ENCODE measurements around the gene DND1. TPM values are rescaled to one million over a fixed set of nuclear protein-coding genes. Genes with fewer than 3 reads are reported as not detected.
"Not testable (repeated sequence)": the region's sequence is repeated elsewhere in the genome, so short reads cannot be mapped to it uniquely, and the experiment has no call there.

Gene DND1
- polyA plus RNA-seq (ENCODE audit: insufficient read length), result not detected

GRCh38 chr5:140673187-140673976, at the start of gene DND1:
TSS of gene DND1 (minus strand) at chr5:140673576. CDS start at chr5:140673542, 34 bp downstream.
- no peak for DNase-seq (ENCODE audit: low read depth)

DNA sequence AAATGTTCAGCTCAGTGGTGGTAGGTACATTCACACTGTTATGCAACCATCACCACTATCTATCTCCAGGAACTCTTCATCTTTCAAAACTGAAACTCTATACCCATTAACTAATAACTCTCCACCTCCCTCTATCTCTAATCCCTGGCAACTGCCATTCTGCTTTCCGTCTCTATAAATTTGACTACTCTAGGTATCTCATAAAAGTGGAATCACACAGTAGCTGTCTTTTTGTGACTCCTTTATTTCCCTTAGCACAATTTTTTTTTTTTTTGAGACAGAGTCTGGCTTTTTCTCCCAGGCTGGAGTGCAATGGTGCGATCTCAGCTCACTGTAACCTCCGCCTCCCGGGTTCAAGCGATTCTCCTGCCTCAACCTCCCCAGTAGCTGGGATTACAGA, 48.0 kb upstream of the DND1 start:
- DNase-seq (ENCODE audit: low read depth), result not testable (repeated sequence)

DNA sequence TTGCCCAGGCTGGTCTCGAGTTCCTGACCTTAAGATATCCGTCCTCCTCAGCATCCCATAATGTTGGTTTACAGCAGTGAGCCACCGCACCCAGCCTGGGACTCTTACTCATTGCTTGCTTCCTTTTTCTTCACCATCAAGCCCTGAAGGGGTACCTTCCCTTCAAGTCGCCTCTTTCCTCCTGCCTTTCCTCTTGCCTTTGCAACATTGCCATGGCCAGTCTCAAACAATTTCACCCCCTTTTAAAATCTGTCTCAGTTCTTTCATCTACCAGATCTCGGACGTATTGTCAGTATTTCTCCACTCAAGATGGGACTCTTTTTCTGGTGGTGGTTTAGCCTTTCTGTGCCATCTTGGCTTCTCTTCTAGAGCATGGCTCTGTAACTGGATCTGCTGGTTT, 47.4 kb upstream of the DND1 start:
- not testable (repeated sequence) for DNase-seq (ENCODE audit: low read depth)

DNA sequence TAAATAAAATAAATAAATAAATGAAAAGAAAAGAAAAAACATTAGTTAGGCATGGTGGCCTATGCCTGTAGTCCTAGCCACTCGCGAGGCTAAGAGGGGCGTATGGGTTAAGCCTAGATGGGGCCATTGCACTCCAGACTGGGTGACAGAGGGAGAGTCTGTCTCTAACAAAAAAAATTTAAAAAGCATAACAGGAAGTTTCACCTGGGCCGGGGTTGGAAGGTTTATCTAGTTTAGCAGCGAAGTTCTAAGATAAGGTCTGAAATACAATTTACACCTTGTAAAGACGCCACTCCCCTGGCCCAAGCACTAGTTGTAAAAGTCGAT, 44.9 kb upstream of the DND1 start:
- DNase-seq (ENCODE audit: low read depth), result no peak

GRCh38 chr5:140716238-140716637, 42.9 kb upstream of the DND1 start:
- DNase-seq (ENCODE audit: low read depth), result not testable (repeated sequence)

DNA sequence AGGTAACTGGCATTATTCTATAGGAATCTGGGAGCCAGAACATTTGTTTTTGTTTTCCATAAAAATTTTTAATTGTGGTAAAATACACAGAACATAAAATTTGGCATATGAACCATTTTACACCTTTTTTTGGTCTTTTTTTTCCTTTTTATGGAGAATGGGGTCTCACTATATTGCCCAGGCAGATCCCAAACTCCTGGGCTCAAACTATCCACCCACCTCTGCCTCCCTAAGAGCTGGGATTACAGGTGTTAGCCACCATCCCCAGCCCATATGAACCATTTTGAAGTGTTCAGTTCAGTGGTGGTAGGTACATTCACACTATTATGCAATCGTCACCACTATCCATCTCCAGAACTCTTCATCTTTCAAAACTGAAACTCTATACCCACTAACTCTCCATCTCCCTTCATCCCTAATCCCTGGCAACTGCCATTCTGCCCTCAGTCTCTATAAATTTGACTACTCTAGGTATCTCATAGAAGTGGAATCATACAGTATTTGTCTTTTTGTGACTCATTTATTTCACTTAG, 40.3 kb upstream of the DND1 start:
- no peak for DNase-seq (ENCODE audit: low read depth)

DNA sequence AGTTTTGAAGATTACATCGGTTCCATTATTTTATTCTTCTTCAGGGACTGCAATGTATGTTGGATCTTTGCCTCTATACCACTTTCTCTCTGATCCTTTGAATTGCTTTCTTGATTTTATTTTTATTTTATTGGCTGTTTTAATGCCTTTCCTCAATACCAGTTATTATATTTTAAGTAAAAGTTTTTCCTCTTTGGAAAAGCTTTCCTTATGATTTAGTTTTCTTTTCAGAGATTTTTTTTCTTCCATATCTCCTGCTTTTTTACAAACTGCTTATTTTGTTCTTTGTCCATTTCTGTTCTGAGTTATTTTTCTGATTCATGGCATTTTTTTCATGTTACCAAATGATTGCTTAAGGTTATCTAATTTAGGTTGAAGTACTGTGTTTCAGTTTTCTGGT, 38.4 kb upstream of the DND1 start:
- no peak for DNase-seq (ENCODE audit: low read depth)

- peak; percentile 60 for DNase-seq (ENCODE audit: low read depth)
These were observed 37.6 kb upstream of the DND1 start for GRCh38 chr5:140710899-140711552.

DNA sequence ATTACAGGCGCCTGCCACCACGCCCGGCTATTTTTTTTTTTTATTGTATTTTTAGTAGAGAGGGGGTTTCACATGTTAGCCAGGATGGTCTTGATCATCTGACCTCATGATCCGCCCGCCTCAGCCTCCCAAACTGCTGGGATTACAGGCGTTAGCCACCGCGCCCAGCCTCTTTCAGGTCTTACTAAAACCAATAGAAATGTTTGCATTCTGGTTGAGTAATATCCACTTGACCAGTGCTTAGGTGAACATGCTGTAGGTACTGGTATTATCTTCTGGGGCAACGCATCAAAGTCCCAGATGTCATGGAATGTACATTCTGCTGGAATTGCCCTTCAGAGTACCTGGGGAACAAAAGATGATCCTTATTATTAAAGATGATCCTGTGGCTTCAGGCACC, 35.4 kb upstream of the DND1 start:
- not testable (repeated sequence) for DNase-seq (ENCODE audit: low read depth)

- DNase-seq (ENCODE audit: low read depth), result no peak
These were observed 34.4 kb upstream of the DND1 start for GRCh38 chr5:140707812-140708211.

DNA sequence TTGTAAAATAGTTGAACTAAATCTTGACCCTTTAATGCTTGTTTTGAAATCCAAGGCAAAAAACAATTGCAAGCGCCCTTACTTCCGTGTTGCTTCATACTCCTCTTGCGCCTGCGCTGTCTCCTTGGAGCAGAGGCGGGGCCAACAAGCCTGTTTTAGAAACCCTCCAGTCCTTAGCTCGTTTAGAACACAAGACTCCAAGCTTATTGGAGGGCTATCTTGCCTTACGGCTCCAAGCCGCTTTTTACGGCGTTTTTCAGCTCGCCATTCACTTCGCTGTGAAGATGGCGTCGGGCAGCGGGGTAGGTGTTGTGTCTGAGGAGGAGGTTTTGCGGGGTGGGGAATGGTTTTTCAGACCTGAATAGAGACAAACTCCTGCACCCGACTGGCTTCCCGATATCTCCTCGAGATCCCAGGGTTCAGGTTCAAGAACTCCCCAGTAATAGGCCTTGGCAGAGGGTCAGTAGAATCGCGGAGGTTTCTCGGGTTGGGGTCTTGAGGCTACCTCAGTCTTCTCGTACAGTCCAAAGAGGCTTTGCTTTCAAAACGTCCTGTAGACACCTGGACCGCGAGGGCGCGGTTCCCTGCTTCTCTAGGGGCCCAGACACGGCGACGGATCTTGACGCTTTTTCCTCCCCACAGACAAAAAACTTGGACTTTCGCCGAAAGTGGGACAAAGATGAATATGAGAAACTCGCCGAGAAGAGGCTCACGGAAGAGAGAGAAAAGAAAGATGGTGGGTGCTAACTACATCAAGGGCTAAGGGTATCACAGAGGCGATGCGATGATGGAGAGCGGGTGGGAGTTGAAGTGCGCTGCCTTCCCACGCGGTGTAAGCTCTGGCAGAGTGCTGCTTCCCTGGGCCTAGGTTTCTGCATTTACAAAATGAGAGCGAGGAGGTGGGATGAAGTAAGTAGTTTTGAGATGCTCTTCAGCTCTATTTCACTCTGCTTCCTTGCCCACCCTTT, 27.1 kb upstream of the DND1 start, which contains the start of gene ZMAT2:
Gene ZMAT2 (plus strand): TSS at position 271 of the 968 bp plus-strand sequence. CDS start 14 bp downstream, at position 285.
- peak; percentile 97 for DNase-seq (ENCODE audit: low read depth)

- no peak for DNase-seq (ENCODE audit: low read depth)
These were observed 23.6 kb upstream of the DND1 start for GRCh38 chr5:140696891-140697492.

DNA sequence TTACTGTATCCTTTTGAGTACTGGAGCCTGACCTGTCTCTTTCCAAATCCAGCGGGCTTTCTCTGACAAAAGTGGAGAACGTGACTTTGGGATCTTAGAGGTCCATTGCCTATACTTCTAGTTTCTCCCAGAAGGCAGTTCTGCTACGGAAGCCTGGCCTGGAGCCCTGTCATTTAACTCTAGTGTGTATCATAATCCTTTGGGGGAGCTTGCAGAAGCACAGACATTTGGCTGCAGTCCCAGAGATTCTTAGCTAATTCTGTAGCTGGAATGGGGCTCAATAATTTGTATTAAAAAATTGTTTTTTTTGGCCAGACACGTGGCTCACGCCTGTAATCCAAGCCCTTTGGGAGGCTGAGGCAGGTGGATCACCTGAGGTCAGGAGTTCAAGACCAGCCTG, 20.9 kb upstream of the DND1 start:
- no peak for DNase-seq (ENCODE audit: low read depth)

DNA sequence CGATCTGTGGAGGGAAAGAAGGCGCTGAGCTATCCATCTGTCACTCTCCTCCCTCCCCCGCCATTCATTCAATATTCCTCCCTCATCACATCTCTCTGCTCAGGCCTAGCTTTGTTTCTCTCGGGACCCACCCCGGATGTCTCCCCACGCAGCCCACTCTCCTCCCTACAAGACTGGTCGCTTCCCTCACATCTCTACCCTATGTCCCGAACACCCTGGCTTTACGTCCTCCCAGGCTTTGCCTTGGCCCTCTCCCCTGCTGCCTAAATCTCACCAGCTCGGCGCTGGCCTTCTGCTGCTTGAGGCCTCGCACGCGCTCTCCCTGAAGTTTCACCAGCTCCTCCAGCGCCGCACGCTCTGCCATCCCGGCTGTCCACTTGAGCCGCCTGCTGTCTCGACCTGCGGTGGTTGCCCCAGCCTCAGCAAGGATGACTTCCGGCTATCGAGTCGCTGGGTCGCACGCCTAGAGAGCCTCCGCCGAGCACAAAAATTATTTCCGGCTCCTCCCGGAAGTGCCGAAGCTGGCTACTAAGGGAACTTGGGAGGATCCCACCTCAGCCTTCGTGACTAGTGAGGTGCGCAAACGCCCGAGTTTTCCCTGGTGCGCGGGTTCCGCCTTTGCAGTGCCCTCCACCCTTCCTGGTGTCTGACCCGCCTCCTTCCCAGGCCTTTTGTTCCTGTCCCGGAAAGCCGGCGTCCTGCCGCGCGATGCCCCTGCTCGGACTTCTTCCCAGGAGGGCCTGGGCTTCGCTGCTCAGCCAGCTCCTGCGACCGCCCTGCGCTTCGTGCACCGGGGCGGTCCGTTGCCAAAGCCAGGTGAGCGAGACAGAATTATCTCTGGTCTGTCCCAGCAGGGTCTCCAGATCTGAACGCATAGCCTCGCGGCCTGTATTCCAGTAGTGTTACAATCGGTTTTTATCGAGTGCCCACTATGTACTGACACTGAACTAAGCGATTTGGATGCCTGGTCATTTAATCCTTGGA, 17.9 kb upstream of the DND1 start, which contains the start of the genes HARS1 and HARS2:
Gene HARS1 (minus strand): TSS at position 430 of the 984 bp plus-strand sequence. CDS start 66 bp downstream, at position 364.
Gene HARS2 (plus strand): TSS at position 515 of the 984 bp plus-strand sequence. CDS start 194 bp downstream, at position 709.
- DNase-seq (ENCODE audit: low read depth), result peak; percentile 72

DNA sequence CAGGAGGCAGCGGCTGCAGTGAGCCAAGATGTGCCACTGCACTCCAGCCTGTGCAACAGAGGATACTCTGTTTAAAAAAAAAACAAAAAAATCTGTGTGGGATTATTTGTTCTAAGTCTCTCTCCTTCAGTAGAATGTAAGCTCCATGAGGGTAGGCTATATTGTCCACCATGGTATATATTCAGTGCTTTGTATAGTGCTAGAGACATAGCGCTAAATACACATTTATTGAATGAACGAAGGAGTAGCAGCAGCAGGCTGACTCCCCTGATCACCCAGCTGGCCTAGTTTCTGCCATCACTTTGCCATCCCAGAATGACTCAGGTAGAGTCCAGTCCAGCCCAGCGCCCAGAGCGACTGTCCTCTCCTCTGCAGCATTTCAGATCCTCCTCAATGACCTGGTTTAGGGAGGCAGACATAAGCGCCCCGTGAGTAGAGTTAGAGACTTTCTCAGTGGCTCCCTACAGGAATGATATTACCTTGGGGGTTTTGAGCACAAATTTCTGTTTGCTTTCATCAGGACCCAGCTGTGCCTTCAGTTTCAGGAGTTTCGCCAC, 17.1 kb upstream of the DND1 start:
- DNase-seq (ENCODE audit: low read depth), result no peak

GRCh38 chr5:140678993-140679392, 5.6 kb upstream of the DND1 start:
- DNase-seq (ENCODE audit: low read depth), result no peak

- DNase-seq (ENCODE audit: low read depth), result no peak
These were observed 4.6 kb upstream of the DND1 start for GRCh38 chr5:140677947-140678346.

- DNase-seq (ENCODE audit: low read depth), result no peak
These were observed 1.3 kb upstream of the DND1 start for GRCh38 chr5:140674629-140675028.

DNA sequence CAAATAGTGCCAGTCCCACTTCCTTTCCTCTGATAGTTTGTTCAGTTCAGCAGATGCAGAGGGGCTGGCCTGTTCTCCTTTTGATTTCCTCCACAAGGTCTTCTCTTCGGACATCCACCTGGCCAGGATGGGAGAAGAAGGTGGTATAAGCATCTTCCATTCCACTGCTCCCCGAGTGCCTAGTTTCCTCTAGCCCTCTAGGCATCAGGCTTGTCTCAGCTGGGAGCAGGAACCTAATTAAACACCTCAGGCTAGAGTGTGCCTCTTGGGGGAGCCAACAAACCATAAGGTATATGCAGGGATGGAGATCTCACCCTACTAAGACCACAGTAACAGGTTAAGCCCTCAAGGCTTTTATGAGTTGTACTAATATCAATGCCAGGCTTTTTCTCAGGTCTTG, 835 bp upstream of the DND1 start:
- DNase-seq (ENCODE audit: low read depth), result no peak

Measured in forelimb muscle (tissue), 1 donor.